ENCODE measurements around the gene GOLGA8H. TPM values are rescaled to one million over a fixed set of nuclear protein-coding genes. Genes with fewer than 3 reads are reported as not detected.
"Not testable (repeated sequence)": the region's sequence is repeated elsewhere in the genome, so short reads cannot be mapped to it uniquely, and the experiment has no call there.

GOLGA8H gene
- total RNA-seq, 2 experiments from 2014 or later = not detected

GRCh38 chr15:30626632-30627031, 22.8 kb downstream of the GOLGA8H start:
- H3K27me3 ChIP-seq (ENCODE audit: control insufficient read depth in 1 of 2, insufficient read depth in 2 of 2, low read length in 2 of 2); H3K27me3 Mint-ChIP-seq; H3K36me3 ChIP-seq (ENCODE audit: insufficient read depth, low read length); H3K9me3 Mint-ChIP-seq; H3K27ac ChIP-seq (ENCODE audit: low read depth in 1 of 2, low read length in 2 of 2); H3K9me3 ChIP-seq (ENCODE audit: control insufficient read depth in 1 of 2, insufficient read depth in 1 of 2, low read length in 2 of 2); ATAC-seq (ENCODE audit: poor library complexity); H3K4me1 ChIP-seq (ENCODE audit: insufficient read depth, low read length); CTCF ChIA-PET; intact Hi-C loops (cut with DNase I, micrococcal nuclease): not testable (repeated sequence)
- Mint-ChIP-seq H3K4me3 (peak overlapping the region; percentile 97), H3K27ac (peak overlapping the region; percentile 96), H3K36me3 (ENCODE audit: low read depth) (peaks cover 24% of the 10 kb centered on the region), H3K4me1 (ENCODE audit: low read depth) (peaks cover 25% of the 10 kb centered on the region)
- POLR2A ChIA-PET = interaction anchor here (1.4 kb wide), 2 partner anchors 700 to 1356 kb away, joined by 6 to 8 read pairs; partner anchors contain the start of genes KLF13 and NSMCE3
- H3K4me3 ChIP-seq (ENCODE audit: low read length) = peak overlapping the region; percentile 72
- DNase-seq = peak in 2 of 14 experiments; percentile 9 to 23

GRCh38 chr15:30650012-30650929, 46.4 kb downstream of the GOLGA8H start:
- TF ChIP-seq, protein P1, sequence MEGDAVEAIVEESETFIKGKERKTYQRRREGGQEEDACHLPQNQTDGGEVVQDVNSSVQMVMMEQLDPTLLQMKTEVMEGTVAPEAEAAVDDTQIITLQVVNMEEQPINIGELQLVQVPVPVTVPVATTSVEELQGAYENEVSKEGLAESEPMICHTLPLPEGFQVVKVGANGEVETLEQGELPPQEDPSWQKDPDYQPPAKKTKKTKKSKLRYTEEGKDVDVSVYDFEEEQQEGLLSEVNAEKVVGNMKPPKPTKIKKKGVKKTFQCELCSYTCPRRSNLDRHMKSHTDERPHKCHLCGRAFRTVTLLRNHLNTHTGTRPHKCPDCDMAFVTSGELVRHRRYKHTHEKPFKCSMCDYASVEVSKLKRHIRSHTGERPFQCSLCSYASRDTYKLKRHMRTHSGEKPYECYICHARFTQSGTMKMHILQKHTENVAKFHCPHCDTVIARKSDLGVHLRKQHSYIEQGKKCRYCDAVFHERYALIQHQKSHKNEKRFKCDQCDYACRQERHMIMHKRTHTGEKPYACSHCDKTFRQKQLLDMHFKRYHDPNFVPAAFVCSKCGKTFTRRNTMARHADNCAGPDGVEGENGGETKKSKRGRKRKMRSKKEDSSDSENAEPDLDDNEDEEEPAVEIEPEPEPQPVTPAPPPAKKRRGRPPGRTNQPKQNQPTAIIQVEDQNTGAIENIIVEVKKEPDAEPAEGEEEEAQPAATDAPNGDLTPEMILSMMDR (IDR thresholded peaks at IDR 0.05) = no peak
- Mint-ChIP-seq H3K27me3 (no peaks in the 10 kb centered on the region), H3K36me3 (ENCODE audit: low read depth) (peaks cover 4% of the 10 kb centered on the region), H3K9me3 (no peaks in the 10 kb centered on the region), H3K27ac (no peak overlapping the region), H3K4me3 (no peak overlapping the region), H3K4me1 (ENCODE audit: low read depth) (peaks cover 4% of the 10 kb centered on the region)
- intact Hi-C loops (cut with DNase I, micrococcal nuclease) = no loop called here
- Histone ChIP-seq H3K9me3 (ENCODE audit: control insufficient read depth in 1 of 2, insufficient read depth in 1 of 2, low read length in 2 of 2) (no peaks in the 10 kb centered on the region), H3K27me3 (ENCODE audit: control insufficient read depth in 1 of 2, insufficient read depth in 2 of 2, low read length in 2 of 2) (no peaks in the 10 kb centered on the region), H3K36me3 (ENCODE audit: insufficient read depth, low read length) (no peaks in the 10 kb centered on the region), H3K4me1 (ENCODE audit: insufficient read depth, low read length) (no peaks in the 10 kb centered on the region), H3K4me3 (ENCODE audit: low read length) (no peak overlapping the region), H3K27ac (ENCODE audit: low read depth in 1 of 2, low read length in 2 of 2) (no peak overlapping the region)
- ChIA-PET CTCF (no interaction called here), POLR2A (no interaction called here)
- no peak for ATAC-seq (ENCODE audit: poor library complexity)
- peak in 2 of 14 experiments; percentile 9 to 15 for DNase-seq

DNA sequence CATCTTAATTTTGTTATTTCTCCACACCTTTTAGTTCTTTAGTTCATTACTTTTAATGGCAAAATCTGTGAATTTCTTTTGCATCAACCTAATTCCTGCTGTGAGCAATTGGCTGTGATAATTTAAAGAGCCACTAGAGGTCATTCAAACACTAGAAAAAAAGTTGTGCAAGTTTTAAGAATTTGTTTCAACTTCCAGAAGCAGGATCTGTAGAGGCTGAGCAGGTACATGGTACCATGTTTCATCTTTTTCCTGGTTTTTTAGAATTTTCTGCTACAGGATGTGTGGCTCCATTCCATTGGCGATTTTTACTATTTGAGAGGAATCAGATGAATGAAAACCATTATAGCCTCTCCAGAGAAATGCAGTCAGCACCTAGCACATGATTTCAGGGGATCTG, 57.3 kb downstream of the GOLGA8H start:
- H3K9me3 Mint-ChIP-seq; H3K27me3 ChIP-seq (ENCODE audit: control insufficient read depth in 1 of 2, insufficient read depth in 2 of 2, low read length in 2 of 2); CTCF ChIA-PET; H3K4me3 Mint-ChIP-seq; H3K27me3 Mint-ChIP-seq; H3K4me1 Mint-ChIP-seq (ENCODE audit: low read depth); ATAC-seq (ENCODE audit: poor library complexity); H3K9me3 ChIP-seq (ENCODE audit: control insufficient read depth in 1 of 2, insufficient read depth in 1 of 2, low read length in 2 of 2); H3K4me1 ChIP-seq (ENCODE audit: insufficient read depth, low read length); H3K4me3 ChIP-seq (ENCODE audit: low read length); H3K27ac ChIP-seq (ENCODE audit: low read depth in 1 of 2, low read length in 2 of 2); H3K36me3 Mint-ChIP-seq (ENCODE audit: low read depth); H3K36me3 ChIP-seq (ENCODE audit: insufficient read depth, low read length); H3K27ac Mint-ChIP-seq; POLR2A ChIA-PET: not testable (repeated sequence)
- peak in 3 of 14 experiments; percentile 25 to 44 (median 34) for DNase-seq
- TF ChIP-seq, protein P1 (IDR thresholded peaks at IDR 0.05) = peak; percentile 61
- intact Hi-C loops (cut with DNase I, micrococcal nuclease) = loop anchor here (1.0 to 10.0 kb wide), 5 partner anchors 264 to 831 kb away; no protein-coding TSS in a partner anchor

Other genes with a start within 250 kb of the GOLGA8H start
- under 1 TPM in 1 of 2 experiments, not detected in 1; 0.50 TPM for gene CHRFAM7A, start 210.5 kb upstream of the GOLGA8H start, total RNA-seq
- 1 to 10 TPM; 1.5 to 1.8 TPM for gene GOLGA8R, start 189.8 kb upstream of the GOLGA8H start, total RNA-seq
- not detected for gene GOLGA8Q, start 52.0 kb upstream of the GOLGA8H start, total RNA-seq

Measured in CD4-positive, alpha-beta T cell (primary cell).